HepG2 (cell line): ENCODE measurements around the gene PEAK3. TPM values are rescaled to one million over a fixed set of nuclear protein-coding genes. Genes with fewer than 3 reads are reported as not detected.

ENCODE experiments used
- DMAP1 ChIP-seq: IDR thresholded peaks from 2 replicates; pipeline ENCODE4 v1.6.1; 2016
- GATAD1 ChIP-seq: IDR thresholded peaks from 2 replicates; pipeline ENCODE4 v1.6.1; 2016; ENCODE audit warnings: missing genetic modification reagents, missing compliant biosample characterization
- HOXA9 ChIP-seq: sonication (generic); formaldehyde crosslinking; IDR thresholded peaks from 2 replicates; pipeline ENCODE4 v1.8.1; 2022; ENCODE audit warnings: missing genetic modification reagents, mild to moderate bottlenecking, moderate library complexity, borderline replicate concordance
- KAT8 ChIP-seq: IDR thresholded peaks from 2 replicates; pipeline ENCODE4 v1.6.1; 2016; ENCODE audit warnings: missing genetic modification reagents, missing compliant biosample characterization
- NR1H2 ChIP-seq: sonication (generic); formaldehyde crosslinking; IDR thresholded peaks from 2 replicates; pipeline ENCODE4 v1.8.1; 2022; ENCODE audit warnings: low read depth, missing genetic modification reagents, borderline replicate concordance
- REPIN1 ChIP-seq: sonication (generic); formaldehyde crosslinking; IDR thresholded peaks from 2 replicates; pipeline ENCODE4 v1.8.0; 2022; ENCODE audit warnings: missing genetic modification reagents, low read depth, mild to moderate bottlenecking, borderline replicate concordance
- SOX6 ChIP-seq, 2 experiments: fragments of 450-650 bp in 1 of 2; sonication (generic) in 1 of 2; formaldehyde crosslinking in 1 of 2; IDR thresholded peaks; 2 replicates each; pipeline versions ENCODE4 v1.4.0 to v1.6.1; 2017 to 2020; ENCODE audit warnings: antibody characterized with exemption in 1 of 2, mild to moderate bottlenecking in 1 of 2, missing genetic modification reagents in 1 of 2
- STAG1 ChIP-seq: sonication (generic); formaldehyde crosslinking; IDR thresholded peaks from 2 replicates; pipeline ENCODE4 v1.4.0; 2020; ENCODE audit warnings: missing genetic modification reagents
- ZNF138 ChIP-seq: sonication (generic); formaldehyde crosslinking; IDR thresholded peaks from 2 replicates; pipeline ENCODE4 v1.5.0; 2020; ENCODE audit warnings: mild to moderate bottlenecking, low read depth, missing genetic modification reagents
- ZNF230 ChIP-seq: sonication (generic); formaldehyde crosslinking; IDR thresholded peaks from 2 replicates; pipeline ENCODE4 v1.4.0; 2020; ENCODE audit warnings: mild to moderate bottlenecking, missing genetic modification reagents
- ZNF883 ChIP-seq: sonication (generic); formaldehyde crosslinking; IDR thresholded peaks from 2 replicates; pipeline ENCODE4 v1.5.1; 2020; ENCODE audit warnings: mild to moderate bottlenecking, missing genetic modification reagents; ENCODE audit errors: not compliant biosample characterization
- polyA plus RNA-seq, 8 experiments: library from polyadenylated mRNA; depleted of rRNA in 3 of 8; stranded (reverse) in 7 of 8; unstranded in 1 of 8; fragments of >200 nt; fragmentation: Illumina TruSeq in 4 of 8; extraction: Trizol in 4 of 8; gene quantifications; 2 replicates each; pipeline versions ENCODE4 v1.2.1 to v1.2.3, GENCODE V29; 2011 to 2016; ENCODE audit warnings: low read depth in 4 of 8, missing spikeins in 1 of 8, mixed read lengths in 1 of 8; ENCODE audit not compliant: insufficient read depth in 1 of 8
- total RNA-seq, 5 experiments: library from RNA; depleted of rRNA; stranded (reverse); fragments of >200 nt; fragmentation: Illumina TruSeq; extraction: Trizol; gene quantifications; 2 replicates each; pipeline ENCODE4 v1.2.3, GENCODE V29; 2016; ENCODE audit warnings: low read depth in 1 of 5
- TF ChIP-seq, protein P1 (sequence below): sonication (generic); formaldehyde crosslinking; IDR thresholded peaks from 2 replicates; pipeline ENCODE4 v1.4.0; 2020; ENCODE audit warnings: missing genetic modification reagents
- TF ChIP-seq, protein P2 (sequence below), 2 experiments: fragments of 450-650 bp in 1 of 2; sonication (generic) in 1 of 2; formaldehyde crosslinking in 1 of 2; IDR thresholded peaks; 2 replicates each; pipeline versions ENCODE4 v1.6.1 to v1.8.0; 2016 to 2022; ENCODE audit warnings: antibody characterized with exemption in 1 of 2, mild to moderate bottlenecking in 1 of 2, missing genetic modification reagents in 1 of 2
- TF ChIP-seq, protein P3 (sequence below): sonication (generic); formaldehyde crosslinking; IDR thresholded peaks from 2 replicates; pipeline ENCODE4 v1.4.0; 2020; ENCODE audit warnings: missing genetic modification reagents

The PEAK3 gene
- total and polyA plus RNA-seq, 2 of the 13 experiments (the other 11 are each of a cell fraction or from before 2014, with no cell fraction given) = not detected

DNA sequence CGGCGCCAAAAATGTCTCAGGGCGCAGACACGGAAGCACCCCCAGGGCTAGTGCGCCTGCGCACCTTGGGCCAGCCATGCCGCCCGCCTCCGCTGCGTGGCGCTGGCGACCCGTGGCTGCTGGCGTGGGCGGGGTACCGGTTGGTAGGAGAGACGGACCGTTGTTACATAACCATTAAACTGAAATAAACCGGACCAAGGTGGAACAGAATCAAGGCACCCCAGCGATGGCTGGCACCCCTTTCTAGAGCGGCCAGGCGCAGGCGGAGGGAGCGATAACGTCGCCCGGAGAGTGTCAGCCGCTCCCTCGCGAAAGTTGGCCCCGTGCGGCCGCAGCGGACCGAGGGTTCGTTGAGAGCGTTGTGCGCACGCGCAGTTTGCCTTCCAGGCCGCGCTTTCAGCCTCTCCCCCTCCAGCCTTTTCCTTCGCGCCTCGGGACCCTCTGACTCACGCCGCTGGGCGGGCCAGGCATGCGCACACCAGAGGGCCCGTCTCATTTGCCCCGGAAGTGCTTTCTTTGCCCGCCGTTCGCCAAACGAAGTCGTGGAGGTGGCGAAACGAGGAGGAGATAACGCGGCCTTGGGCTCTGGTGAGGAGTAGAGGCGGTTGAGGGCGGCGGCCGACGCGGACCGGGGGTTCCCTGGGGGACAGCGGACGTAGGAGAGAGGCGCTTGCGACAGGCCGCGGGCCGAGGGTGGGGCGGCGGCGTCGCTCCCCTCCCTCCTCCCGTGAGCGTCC is 45.5 kb downstream of the PEAK3 start, which contains the start of the genes PLEKHJ1 and SF3A2 (continued):
- TF ChIP-seq ZNF883 (CRISPR knock-in tag) = peak; percentile 99
- no peak for TF ChIP-seq SOX6 (IDR thresholded peaks at IDR 0.05)
- peak; percentile 78 for TF ChIP-seq SOX6 (CRISPR knock-in tag; IDR thresholded peaks at IDR 0.05)
- peak; percentile 89 for TF ChIP-seq DMAP1 (CRISPR knock-in tag)
- TF ChIP-seq ZNF138 (CRISPR knock-in tag) = no peak
- peak; percentile 90 for TF ChIP-seq GATAD1 (CRISPR knock-in tag)
- TF ChIP-seq, protein P1, sequence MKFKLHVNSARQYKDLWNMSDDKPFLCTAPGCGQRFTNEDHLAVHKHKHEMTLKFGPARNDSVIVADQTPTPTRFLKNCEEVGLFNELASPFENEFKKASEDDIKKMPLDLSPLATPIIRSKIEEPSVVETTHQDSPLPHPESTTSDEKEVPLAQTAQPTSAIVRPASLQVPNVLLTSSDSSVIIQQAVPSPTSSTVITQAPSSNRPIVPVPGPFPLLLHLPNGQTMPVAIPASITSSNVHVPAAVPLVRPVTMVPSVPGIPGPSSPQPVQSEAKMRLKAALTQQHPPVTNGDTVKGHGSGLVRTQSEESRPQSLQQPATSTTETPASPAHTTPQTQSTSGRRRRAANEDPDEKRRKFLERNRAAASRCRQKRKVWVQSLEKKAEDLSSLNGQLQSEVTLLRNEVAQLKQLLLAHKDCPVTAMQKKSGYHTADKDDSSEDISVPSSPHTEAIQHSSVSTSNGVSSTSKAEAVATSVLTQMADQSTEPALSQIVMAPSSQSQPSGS = peak; percentile 71
- TF ChIP-seq REPIN1 (CRISPR knock-in tag) = peak; percentile 96
- TF ChIP-seq KAT8 (CRISPR knock-in tag) = peak; percentile 93
- peak; percentile 95 for TF ChIP-seq HOXA9 (CRISPR knock-in tag)
- TF ChIP-seq, protein P2, sequence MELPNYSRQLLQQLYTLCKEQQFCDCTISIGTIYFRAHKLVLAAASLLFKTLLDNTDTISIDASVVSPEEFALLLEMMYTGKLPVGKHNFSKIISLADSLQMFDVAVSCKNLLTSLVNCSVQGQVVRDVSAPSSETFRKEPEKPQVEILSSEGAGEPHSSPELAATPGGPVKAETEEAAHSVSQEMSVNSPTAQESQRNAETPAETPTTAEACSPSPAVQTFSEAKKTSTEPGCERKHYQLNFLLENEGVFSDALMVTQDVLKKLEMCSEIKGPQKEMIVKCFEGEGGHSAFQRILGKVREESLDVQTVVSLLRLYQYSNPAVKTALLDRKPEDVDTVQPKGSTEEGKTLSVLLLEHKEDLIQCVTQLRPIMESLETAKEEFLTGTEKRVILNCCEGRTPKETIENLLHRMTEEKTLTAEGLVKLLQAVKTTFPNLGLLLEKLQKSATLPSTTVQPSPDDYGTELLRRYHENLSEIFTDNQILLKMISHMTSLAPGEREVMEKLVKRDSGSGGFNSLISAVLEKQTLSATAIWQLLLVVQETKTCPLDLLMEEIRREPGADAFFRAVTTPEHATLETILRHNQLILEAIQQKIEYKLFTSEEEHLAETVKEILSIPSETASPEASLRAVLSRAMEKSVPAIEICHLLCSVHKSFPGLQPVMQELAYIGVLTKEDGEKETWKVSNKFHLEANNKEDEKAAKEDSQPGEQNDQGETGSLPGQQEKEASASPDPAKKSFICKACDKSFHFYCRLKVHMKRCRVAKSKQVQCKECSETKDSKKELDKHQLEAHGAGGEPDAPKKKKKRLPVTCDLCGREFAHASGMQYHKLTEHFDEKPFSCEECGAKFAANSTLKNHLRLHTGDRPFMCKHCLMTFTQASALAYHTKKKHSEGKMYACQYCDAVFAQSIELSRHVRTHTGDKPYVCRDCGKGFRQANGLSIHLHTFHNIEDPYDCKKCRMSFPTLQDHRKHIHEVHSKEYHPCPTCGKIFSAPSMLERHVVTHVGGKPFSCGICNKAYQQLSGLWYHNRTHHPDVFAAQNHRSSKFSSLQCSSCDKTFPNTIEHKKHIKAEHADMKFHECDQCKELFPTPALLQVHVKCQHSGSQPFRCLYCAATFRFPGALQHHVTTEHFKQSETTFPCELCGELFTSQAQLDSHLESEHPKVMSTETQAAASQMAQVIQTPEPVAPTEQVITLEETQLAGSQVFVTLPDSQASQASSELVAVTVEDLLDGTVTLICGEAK (IDR thresholded peaks at IDR 0.05) = no peak
- TF ChIP-seq, protein P2 (CRISPR knock-in tag; IDR thresholded peaks at IDR 0.05) = peak; percentile 90
- peak; percentile 99 for TF ChIP-seq ZNF230 (CRISPR knock-in tag)
- peak; percentile 96 for TF ChIP-seq STAG1 (CRISPR knock-in tag)
- peak; percentile 93 for TF ChIP-seq NR1H2 (CRISPR knock-in tag)
- TF ChIP-seq, protein P3, sequence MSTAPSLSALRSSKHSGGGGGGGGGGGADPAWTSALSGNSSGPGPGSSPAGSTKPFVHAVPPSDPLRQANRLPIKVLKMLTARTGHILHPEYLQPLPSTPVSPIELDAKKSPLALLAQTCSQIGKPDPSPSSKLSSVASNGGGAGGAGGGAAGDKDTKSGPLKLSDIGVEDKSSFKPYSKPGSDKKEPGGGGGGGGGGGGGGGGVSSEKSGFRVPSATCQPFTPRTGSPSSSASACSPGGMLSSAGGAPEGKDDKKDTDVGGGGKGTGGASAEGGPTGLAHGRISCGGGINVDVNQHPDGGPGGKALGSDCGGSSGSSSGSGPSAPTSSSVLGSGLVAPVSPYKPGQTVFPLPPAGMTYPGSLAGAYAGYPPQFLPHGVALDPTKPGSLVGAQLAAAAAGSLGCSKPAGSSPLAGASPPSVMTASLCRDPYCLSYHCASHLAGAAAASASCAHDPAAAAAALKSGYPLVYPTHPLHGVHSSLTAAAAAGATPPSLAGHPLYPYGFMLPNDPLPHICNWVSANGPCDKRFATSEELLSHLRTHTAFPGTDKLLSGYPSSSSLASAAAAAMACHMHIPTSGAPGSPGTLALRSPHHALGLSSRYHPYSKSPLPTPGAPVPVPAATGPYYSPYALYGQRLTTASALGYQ (CRISPR knock-in tag) = peak; percentile 64
